Bone marrow (tissue), 2 donors: ENCODE results near the gene MRPL52.

Source experiments
- DNase-seq, 2 donors: peaks; one replicate each; lab custom pipeline; 2025; lab: John Stamatoyannopoulos, UW

The MRPL52 gene

DNA sequence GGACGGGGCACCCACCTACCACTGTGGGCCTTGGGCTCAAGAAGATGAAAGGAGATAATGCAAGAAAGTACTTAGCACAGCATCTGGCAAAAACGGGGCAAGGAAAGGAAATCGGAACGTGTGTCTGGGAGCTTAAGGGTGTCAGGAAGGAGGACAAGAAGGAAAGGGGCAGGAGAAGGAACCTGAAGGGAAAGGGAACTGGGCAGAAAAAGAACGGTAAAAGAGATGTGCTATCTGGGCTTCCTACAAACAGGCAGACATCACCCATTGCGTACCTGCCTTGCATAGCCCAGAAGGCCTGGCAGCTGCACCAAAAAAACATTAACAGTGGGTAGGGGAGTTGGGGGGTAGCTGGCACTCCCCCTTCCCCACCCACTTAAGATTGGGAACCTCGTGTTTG is 52.4 kb downstream of the MRPL52 start:
- DNase-seq, result no peak

DNA sequence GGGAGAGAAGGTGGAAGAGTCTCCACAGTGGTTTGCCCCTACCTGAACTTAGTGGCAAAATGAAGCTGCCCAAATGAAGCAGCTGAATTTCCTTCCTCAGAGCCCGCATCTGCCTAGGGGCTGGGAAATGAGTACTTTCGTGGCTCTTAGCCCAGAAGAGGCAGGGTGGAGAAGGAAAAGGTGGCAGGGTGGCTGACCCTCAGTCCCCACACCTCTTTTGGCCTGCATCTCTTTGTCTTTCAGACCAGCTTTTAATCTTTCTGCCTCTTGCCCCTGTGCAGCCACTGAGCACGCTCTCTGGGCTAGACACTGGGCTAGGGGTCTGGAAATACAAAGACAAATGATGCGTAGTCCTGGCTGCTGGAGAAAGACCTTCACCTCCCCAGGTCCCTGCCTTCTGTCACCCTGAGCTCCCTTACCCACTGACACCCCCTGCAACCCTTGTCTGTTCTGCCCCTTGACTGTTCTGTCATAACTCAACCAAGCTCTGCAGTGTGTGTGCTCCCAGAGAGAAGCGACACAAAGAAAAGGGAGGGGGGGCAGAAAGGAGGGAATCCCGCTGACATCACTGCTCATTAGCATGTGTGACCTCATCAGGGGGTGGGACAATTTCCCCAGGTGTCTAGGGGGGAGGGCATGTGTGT is 53.0 kb downstream of the MRPL52 start:
- DNase-seq, result no peak

DNA sequence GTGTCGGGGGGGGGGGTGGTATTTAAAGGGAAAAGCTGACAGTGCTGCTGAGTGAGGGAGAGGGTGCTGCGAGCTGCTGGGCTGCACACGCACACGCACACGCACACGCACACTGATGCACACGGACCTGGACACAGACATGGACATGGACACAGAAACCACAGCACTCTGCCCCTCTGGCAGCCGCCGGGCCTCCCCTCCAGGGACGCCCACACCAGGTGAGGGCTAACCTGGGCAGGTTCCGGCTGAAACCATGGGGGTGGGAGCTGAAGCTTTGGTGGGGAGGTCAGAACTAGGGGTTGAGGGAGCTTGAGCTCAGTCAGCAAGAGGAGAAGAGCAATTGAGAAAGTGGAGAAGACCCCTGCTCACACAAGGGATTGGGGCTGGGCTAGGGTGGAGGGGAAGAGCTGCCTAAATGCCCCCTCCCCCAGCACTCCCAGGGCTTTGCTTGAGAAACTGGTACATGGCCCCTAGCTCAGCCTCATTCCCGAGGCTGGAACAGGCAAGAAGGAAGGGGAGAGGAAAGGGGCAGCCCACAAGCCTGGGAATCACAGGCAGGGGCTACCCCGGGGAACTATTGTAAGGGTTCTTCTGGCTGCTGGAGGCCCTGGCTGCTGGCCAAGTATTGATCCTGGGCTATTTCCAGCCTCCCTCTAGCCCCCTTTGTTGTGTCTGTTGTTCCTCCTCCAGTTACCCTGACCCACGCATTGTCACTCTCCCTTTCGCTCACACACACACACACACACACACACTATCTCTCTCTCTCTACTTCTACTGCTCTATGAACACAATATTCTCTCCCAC is 53.7 kb downstream of the MRPL52 start, which contains the start of gene REM2:
TSS of gene REM2 (plus strand) at position 50 of the 804 bp plus-strand sequence. CDS start at position 116, 66 bp downstream.
- DNase-seq, result no peak

DNA sequence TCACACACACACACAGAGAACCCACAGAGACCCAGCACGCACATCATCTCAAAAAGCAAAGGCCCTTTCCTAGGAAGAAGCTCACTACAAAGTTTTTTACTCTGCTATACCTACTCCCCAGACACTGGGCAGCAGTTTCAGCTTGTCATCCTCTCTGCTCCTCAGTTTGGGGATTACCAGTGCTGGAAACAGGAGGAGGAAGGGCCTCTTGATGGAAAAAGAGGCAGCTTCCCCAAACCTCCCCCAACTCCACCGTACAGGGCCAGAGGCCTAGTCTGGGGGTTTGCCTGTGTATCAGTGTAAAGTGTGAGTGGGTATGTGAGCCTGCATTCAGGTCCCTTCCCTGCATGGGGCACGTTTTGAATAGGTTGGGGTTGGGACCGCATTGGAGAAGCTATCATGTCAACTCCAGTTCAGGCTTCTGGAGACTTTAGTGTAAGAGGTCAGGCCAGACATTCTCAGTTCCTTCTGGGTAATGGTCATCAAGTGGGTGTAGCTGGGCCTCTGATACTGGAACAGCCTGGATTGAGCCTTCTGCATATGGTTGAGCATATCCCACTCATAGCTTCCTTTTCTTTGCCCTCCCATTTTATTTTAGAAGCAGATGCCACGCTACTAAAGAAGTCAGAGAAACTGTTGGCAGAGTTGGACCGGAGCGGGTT is 54.5 kb downstream of the MRPL52 start:
- no peak for DNase-seq
